GM12864 (cell line): ENCODE measurements around the gene PLCL1.

Experiments used
- DNase-seq: peaks from one replicate; pipeline ENCODE4 v3.0.0-alpha.2; 2011; ENCODE audit warnings: low read depth
- H3K4me3 ChIP-seq: 2 replicates; pipeline ENCODE4 v1.5.1; 2011; ENCODE audit warnings: mild to moderate bottlenecking, low read depth, low read length, control low read depth
- TF ChIP-seq, protein P1 (sequence below): IDR thresholded peaks from 2 replicates; pipeline ENCODE4 v1.5.1; 2011; ENCODE audit warnings: low read depth, mild to moderate bottlenecking, moderate library complexity, low read length, control low read depth, inconsistent platforms; ENCODE audit errors: missing control alignments

The PLCL1 gene

DNA sequence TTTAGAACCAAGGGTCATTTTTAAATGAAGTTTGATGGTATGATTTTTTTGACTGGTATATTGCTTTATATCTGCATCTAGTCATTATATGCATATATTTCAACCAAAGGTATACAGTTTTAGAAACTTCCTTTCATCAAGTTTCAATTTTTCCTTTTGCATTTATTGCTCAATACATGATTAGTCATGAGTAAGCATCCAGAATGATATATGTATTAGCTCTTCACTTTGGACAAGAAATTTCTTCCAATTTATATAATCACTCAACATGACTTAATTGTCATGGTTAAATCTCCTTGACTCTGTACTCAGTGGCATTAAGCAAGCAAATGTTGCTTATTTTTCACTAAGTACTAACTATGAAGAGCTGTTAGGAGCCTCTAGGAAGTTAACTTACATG, 123.6 kb downstream of the PLCL1 start:
- no peak for DNase-seq
- TF ChIP-seq, protein P1, sequence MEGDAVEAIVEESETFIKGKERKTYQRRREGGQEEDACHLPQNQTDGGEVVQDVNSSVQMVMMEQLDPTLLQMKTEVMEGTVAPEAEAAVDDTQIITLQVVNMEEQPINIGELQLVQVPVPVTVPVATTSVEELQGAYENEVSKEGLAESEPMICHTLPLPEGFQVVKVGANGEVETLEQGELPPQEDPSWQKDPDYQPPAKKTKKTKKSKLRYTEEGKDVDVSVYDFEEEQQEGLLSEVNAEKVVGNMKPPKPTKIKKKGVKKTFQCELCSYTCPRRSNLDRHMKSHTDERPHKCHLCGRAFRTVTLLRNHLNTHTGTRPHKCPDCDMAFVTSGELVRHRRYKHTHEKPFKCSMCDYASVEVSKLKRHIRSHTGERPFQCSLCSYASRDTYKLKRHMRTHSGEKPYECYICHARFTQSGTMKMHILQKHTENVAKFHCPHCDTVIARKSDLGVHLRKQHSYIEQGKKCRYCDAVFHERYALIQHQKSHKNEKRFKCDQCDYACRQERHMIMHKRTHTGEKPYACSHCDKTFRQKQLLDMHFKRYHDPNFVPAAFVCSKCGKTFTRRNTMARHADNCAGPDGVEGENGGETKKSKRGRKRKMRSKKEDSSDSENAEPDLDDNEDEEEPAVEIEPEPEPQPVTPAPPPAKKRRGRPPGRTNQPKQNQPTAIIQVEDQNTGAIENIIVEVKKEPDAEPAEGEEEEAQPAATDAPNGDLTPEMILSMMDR: no peak
- no peak overlapping the region for H3K4me3 ChIP-seq

DNA sequence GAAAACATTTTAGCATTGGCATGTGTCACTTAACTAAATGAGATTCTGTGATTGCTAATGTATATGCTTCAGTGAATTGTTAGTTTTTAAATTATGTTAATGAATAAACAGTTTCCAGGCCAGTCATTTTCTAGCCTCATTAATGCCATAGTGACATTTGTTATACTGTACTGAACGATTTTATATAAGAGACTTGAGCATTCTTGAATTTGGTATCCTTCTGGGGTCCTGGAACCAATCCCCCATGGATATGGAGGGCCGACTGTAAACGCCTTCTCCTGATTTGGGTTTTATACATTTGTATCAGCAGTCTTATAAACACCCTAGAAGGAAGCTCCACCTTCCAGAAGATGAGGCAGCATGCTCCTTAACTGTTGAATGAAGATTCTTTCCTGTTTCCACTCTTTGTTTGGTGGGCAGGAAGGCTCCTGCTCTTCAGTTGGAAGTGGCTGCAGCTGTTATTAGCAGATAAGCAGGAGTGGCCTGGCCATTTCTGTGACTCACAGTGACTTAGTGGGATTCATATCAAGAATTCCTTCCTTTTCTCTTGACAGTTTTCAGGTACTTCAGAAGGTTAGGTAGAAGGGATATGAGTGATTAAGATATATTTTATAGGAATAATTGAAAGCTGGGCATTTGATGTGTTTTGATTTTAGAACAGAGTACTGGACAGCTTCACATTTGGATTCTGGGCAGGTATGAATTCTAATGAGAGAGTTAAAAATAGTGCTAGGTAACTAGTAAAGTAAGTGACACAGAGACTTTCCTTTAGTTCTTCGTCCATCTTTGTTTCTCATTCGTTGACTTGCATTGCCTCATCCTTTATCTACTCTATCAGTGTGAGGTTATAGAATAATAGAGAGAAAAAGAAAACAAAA, 124.9 kb downstream of the PLCL1 start:
- H3K4me3 ChIP-seq: no peak overlapping the region
- DNase-seq: no peak
- TF ChIP-seq, protein P1: no peak

DNA sequence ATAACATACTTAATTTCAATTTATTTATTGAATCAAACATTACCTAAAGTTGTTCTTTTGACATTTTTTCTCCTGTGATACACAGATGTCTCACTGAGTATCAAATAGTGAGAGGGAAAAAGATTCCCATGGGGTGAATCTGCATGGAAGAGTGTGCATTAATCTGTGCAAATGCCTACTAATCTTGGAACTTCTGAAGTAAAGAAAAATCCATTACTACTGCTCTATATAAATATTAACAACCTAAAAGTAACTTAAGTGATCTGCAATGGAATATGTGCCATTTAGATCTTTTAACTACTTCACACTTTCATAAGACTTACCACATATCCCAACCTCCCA, 125.5 kb downstream of the PLCL1 start:
- no peak overlapping the region for H3K4me3 ChIP-seq
- DNase-seq: no peak
- TF ChIP-seq, protein P1: no peak

DNA sequence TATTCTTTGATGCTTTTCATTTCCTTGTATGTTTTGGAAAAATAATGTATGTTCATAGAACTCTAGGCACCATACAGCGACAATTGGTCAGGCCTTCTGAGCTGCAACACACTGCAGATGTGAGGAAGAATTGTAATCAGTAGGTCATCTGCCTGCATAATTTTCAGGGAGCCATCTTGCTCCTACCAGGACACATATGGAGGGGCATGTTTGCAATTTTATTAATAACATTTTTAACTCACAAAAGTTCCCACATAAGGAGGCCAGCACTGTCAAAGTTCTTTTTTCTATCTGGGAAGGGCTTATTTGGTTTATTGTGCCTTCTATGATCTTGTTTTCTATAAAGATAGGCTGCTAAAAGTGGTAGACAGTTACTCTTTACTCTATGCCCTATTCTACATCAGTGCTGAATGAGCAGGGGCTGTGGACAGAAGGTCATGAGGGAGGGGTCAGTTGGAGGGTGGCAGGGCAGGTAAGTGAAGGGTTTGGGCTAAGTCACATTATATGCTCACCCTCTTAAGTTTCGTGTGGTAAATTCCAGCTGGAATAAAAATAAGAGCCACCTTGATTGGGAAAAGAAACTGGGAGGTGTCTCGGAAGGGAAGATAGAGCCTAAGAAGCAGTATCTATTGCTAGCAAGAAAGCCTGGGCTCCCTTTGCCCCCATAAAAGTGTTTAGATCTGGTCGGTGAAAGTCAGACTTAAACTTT, 126.3 kb downstream of the PLCL1 start:
- TF ChIP-seq, protein P1: no peak
- no peak for DNase-seq
- no peak overlapping the region for H3K4me3 ChIP-seq

DNA sequence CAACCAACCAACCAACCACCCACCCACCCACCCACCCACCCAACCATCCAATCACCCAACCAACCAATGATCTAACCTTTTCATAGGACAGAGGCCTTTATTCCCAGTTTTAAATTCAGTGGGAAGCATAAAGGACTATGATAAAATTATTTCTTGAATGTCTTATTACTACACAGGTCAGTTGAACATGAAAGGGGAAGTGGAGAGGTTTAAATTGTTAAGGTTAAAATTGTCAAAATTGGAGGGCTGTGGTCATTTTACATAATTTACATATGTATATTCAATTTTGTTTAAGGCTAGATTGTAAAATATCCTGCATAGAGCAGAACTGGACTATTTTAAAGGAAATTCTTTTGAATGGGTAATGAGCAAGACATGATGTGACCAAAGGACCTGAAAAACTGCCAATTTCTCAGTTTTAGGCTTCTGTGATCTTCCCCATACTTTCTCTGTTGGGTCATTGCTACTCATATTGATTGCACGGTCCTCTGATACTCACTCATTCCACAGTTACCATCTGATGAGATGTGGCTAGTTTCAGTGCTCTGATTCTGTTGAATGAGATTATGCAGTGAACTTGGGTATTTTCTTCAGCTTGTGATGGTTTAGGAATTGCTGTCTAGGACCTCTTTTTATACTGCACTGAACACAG, 127.4 kb downstream of the PLCL1 start:
- DNase-seq: no peak
- TF ChIP-seq, protein P1: no peak
- no peak overlapping the region for H3K4me3 ChIP-seq

DNA sequence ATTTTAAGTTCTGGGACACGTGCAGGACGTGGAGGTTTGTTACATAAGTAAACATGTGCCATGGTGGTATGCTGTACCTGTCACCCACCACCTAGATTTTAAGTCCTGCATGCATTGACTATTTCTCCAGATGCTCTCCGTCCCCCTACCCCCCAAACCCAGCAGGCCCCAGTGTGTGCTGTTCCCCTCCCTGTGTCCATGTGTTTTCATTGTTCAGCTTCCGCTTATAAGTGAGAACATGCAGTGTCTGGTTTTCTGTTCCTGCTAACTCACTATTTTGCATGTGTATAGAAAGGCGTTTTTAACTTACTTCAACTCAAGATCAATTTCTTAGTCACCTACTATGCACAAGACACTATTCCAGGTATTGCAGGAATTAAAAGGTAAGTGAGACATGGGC, 128.0 kb downstream of the PLCL1 start:
- TF ChIP-seq, protein P1: no peak
- H3K4me3 ChIP-seq: no peak overlapping the region
- no peak for DNase-seq
